OCI-LY7 (cell line): Measurements from ENCODE around the gene DCTN3. TPM values are rescaled to one million over a fixed set of nuclear protein-coding genes. Genes with fewer than 3 reads are reported as not detected.

Experiments used
- BruUV-seq: library from RNA; stranded (reverse); fragments of 400-500 nt; replicated peaks from 2 replicates; lab custom pipeline; 2021; lab: Mats Ljungman, UMichigan
- CTCF ChIA-PET: fragments of 300-600 bp; sonication (Branson Sonifier 250); formaldehyde crosslinking; loops from one replicate; lab custom pipeline; 2022; ENCODE audit warnings: antibody characterized with exemption; ENCODE audit not compliant: unreplicated experiment; lab: Charles Lee
- POLR2A ChIA-PET: fragments of 300-600 bp; sonication (Branson Sonifier 250); formaldehyde crosslinking; loops from one replicate; lab custom pipeline; 2022; ENCODE audit warnings: antibody characterized with exemption; lab: Charles Lee
- DNase-seq: peaks from one replicate; pipeline ENCODE4 v3.0.0-alpha.2; 2015; ENCODE audit warnings: low spot score
- H2AFZ ChIP-seq: fragments of 200-600 bp; sonication (generic), shearing (Covaris generic); 2 replicates; pipeline ENCODE4 v1.6.1; 2014; ENCODE audit warnings: mild to moderate bottlenecking, antibody characterized with exemption, low read length, moderate library complexity
- H3K27ac ChIP-seq: fragments of 200-600 bp; sonication (generic); 2 replicates; pipeline ENCODE4 v1.5.1; 2014; ENCODE audit warnings: mixed run types, low read depth, mild to moderate bottlenecking, moderate library complexity, low read length, inconsistent platforms; ENCODE audit not compliant: poor library complexity, severe bottlenecking
- H3K36me3 ChIP-seq: fragments of 200-600 bp; sonication (generic); 2 replicates; pipeline ENCODE4 v1.6.1; 2014; ENCODE audit warnings: mild to moderate bottlenecking, antibody characterized with exemption, low read length, moderate library complexity, mixed read lengths; ENCODE audit not compliant: insufficient read depth
- H3K4me1 ChIP-seq: fragments of 200-600 bp; sonication (generic); 2 replicates; pipeline ENCODE4 v1.5.1; 2014; ENCODE audit warnings: mild to moderate bottlenecking, low read length; ENCODE audit not compliant: insufficient read depth, poor library complexity, severe bottlenecking
- H3K4me2 ChIP-seq: fragments of 200-600 bp; sonication (generic); 2 replicates; pipeline ENCODE4 v1.6.1; 2014; ENCODE audit warnings: mild to moderate bottlenecking, low read length
- H3K4me3 ChIP-seq: fragments of 200-600 bp; sonication (generic); 2 replicates; pipeline ENCODE4 v1.5.1; 2014; ENCODE audit warnings: mild to moderate bottlenecking, low read depth, low read length; ENCODE audit not compliant: poor library complexity, severe bottlenecking
- H3K79me2 ChIP-seq: fragments of 200-600 bp; sonication (generic); 2 replicates; pipeline ENCODE4 v1.6.1; 2016; ENCODE audit warnings: low read depth, mild to moderate bottlenecking, low read length, moderate library complexity, mixed read lengths; ENCODE audit not compliant: insufficient read depth
- H3K9me2 ChIP-seq: fragments of 200-600 bp; sonication (generic); 2 replicates; pipeline ENCODE4 v1.6.1; 2016; ENCODE audit warnings: mild to moderate bottlenecking, low read length, mixed read lengths; ENCODE audit not compliant: insufficient read depth
- H3K9me3 ChIP-seq: fragments of 200-600 bp; sonication (generic); 2 replicates; pipeline ENCODE4 v1.6.1; 2014; ENCODE audit warnings: mild to moderate bottlenecking, mixed run types, low read length, mixed read lengths
- H4K20me1 ChIP-seq: fragments of 200-600 bp; sonication (generic); 2 replicates; pipeline ENCODE4 v1.6.1; 2014; ENCODE audit warnings: mild to moderate bottlenecking, antibody characterized with exemption, low read length, moderate library complexity, mixed read lengths; ENCODE audit not compliant: insufficient read depth
- EZH2phosphoT487 ChIP-seq: fragments of 200-600 bp; sonication (generic); IDR thresholded peaks from 2 replicates; pipeline ENCODE4 v1.6.1; 2018; ENCODE audit warnings: low read depth, borderline replicate concordance, mild to moderate bottlenecking, mixed run types, antibody characterized with exemption, low read length, moderate library complexity, mixed read lengths
- intact Hi-C: fragments of 100-400 bp; cut with micrococcal nuclease; formaldehyde crosslinking; loops from one replicate; pipeline ENCODE4 v1.10.0; 2022; ENCODE audit not compliant: unreplicated experiment
- total RNA-seq, 2 experiments: library from RNA; depleted of rRNA in 1 of 2; stranded (reverse); fragments of >200 nt in 1 of 2; shearing (Covaris generic) in 1 of 2; gene quantifications; 2 replicates each; pipeline ENCODE4 v1.2.3, GENCODE V29; 2014 to 2022
- TF ChIP-seq, protein P1 (sequence below): fragments of 200-600 bp; sonication (generic); conservative IDR thresholded peaks from 2 replicates; pipeline ENCODE4 v1.5.1; 2014; ENCODE audit warnings: mild to moderate bottlenecking, antibody characterized with exemption, low read length, moderate library complexity, mixed read lengths

Gene DCTN3
- total RNA-seq, 2 experiments from 2014 or later, result 79.7 to 84.2 TPM

DNA sequence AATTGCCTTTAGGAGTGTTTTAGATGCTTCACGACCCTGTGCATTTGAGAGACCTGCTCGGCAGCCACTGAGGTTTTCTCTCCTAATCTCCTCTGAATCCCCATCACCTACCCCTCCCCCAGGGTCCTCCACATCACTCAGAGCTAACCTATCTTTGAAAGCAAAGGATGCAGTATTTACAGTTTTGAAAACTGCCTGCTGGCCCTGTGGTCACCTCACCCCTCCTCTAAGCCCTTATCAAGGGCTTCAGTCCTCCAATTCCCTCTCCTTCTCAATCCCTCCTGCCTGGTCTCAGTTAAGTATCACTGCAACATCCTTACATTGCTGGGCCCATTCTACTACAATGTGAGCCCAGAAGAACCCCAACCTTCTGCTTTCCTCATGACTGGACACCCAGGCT, 13.0 kb downstream of the DCTN3 start:
- TF ChIP-seq, protein P1, sequence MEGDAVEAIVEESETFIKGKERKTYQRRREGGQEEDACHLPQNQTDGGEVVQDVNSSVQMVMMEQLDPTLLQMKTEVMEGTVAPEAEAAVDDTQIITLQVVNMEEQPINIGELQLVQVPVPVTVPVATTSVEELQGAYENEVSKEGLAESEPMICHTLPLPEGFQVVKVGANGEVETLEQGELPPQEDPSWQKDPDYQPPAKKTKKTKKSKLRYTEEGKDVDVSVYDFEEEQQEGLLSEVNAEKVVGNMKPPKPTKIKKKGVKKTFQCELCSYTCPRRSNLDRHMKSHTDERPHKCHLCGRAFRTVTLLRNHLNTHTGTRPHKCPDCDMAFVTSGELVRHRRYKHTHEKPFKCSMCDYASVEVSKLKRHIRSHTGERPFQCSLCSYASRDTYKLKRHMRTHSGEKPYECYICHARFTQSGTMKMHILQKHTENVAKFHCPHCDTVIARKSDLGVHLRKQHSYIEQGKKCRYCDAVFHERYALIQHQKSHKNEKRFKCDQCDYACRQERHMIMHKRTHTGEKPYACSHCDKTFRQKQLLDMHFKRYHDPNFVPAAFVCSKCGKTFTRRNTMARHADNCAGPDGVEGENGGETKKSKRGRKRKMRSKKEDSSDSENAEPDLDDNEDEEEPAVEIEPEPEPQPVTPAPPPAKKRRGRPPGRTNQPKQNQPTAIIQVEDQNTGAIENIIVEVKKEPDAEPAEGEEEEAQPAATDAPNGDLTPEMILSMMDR, result no peak
- TF ChIP-seq EZH2phosphoT487, result no peak
- no TSS peak for BruUV-seq
- Histone ChIP-seq H4K20me1 (no peaks in the 10 kb centered on the region), H3K4me3 (no peak overlapping the region), H3K79me2 (peaks cover 11% of the 10 kb centered on the region; the same call in 1 of the 2 replicates), H3K4me2 (no peak overlapping the region), H3K27ac (no peak overlapping the region), H2AFZ (no peak overlapping the region), H3K4me1 (peaks cover 13% of the 10 kb centered on the region), H3K36me3 (peaks cover 10% of the 10 kb centered on the region; the same call in 1 of the 2 replicates), H3K9me2 (no peaks in the 10 kb centered on the region), H3K9me3 (no peaks in the 10 kb centered on the region)
- ChIA-PET CTCF (no interaction called here), POLR2A (no interaction called here)
- intact Hi-C loops, result no loop called here
- no peak for DNase-seq

DNA sequence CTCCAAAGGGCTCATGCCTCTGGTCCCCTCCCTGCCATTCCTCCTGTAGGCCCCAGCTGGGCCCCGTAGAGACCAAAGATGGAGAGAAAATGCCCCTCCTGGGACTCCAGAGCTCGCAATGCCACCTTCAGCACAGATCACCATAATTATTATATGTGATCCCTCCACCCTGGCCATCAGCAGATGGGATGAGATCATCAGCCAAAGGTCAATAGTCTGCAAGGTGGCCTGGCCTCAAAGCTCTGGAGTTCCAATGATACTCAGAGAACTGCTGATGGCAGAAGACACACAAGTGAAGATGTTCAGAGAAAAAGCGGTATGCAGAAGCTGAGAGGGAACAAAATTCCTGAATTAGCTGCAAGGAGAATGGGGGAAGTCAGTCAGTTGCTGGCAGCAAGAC, 13.4 kb downstream of the DCTN3 start:
- intact Hi-C loops, result no loop called here
- Histone ChIP-seq H4K20me1 (no peaks in the 10 kb centered on the region), H3K4me1 (peaks cover 11% of the 10 kb centered on the region), H3K36me3 (peaks cover 10% of the 10 kb centered on the region; the same call in 1 of the 2 replicates), H3K4me2 (no peak overlapping the region), H3K9me3 (no peaks in the 10 kb centered on the region), H3K9me2 (no peaks in the 10 kb centered on the region), H2AFZ (no peak overlapping the region), H3K27ac (no peak overlapping the region), H3K79me2 (peaks cover 11% of the 10 kb centered on the region; the same call in 1 of the 2 replicates), H3K4me3 (no peak overlapping the region)
- ChIA-PET POLR2A (interaction anchor here (0.5 kb wide), 1 partner anchor 436 kb away, joined by 4 read pairs; no protein-coding TSS in a partner anchor), CTCF (interaction anchor here (0.8 kb wide), 1 partner anchor 40 kb away, joined by 3 read pairs; no protein-coding TSS in a partner anchor)
- no TSS peak for BruUV-seq
- TF ChIP-seq, protein P1, result no peak
- no peak for TF ChIP-seq EZH2phosphoT487
- DNase-seq, result no peak

DNA sequence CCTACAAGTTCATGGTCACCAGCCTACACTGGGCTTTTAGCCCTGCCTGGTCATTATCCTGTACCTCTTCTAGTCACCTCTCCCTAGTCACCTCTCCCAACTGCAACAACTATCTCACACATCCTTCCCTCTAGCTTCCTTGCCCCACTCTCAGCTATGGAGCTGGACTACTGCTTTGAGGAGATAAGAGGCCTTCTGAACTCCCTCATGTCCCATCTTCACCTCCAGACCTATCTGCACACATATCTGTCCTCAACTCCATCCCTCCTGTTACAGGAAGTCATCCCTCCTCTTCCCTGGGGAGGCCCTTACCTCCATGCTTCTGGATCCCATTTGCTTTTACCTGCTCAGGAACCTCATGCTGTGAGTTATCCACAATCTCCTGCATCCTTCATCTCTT, 14.1 kb downstream of the DCTN3 start:
- Histone ChIP-seq H3K9me3 (no peaks in the 10 kb centered on the region), H3K4me2 (no peak overlapping the region), H2AFZ (no peak overlapping the region), H3K9me2 (no peaks in the 10 kb centered on the region), H3K4me3 (no peak overlapping the region), H3K27ac (no peak overlapping the region), H3K4me1 (peaks cover 9% of the 10 kb centered on the region), H3K79me2 (peaks cover 7% of the 10 kb centered on the region; the same call in 1 of the 2 replicates), H4K20me1 (no peaks in the 10 kb centered on the region), H3K36me3 (peaks cover 10% of the 10 kb centered on the region; the same call in 1 of the 2 replicates)
- no TSS peak for BruUV-seq
- CTCF ChIA-PET, result interaction anchor here (0.8 kb wide), 1 partner anchor 41 kb away, joined by 3 read pairs; no protein-coding TSS in a partner anchor
- POLR2A ChIA-PET, result interaction anchor here (0.5 to 1.5 kb wide), 2 partner anchors 31 to 435 kb away, joined by 3 to 4 read pairs; partner anchors contain the start of gene SIGMAR1
- no peak for TF ChIP-seq EZH2phosphoT487
- TF ChIP-seq, protein P1, result no peak
- DNase-seq, result no peak
- intact Hi-C loops, result no loop called here
